ENCODE results near the gene VPS50. TPM values are rescaled to one million over a fixed set of nuclear protein-coding genes. Genes with fewer than 3 reads are reported as not detected.

The VPS50 gene
- total RNA-seq, 1 experiment from 2014 or later: 13.6 TPM

DNA sequence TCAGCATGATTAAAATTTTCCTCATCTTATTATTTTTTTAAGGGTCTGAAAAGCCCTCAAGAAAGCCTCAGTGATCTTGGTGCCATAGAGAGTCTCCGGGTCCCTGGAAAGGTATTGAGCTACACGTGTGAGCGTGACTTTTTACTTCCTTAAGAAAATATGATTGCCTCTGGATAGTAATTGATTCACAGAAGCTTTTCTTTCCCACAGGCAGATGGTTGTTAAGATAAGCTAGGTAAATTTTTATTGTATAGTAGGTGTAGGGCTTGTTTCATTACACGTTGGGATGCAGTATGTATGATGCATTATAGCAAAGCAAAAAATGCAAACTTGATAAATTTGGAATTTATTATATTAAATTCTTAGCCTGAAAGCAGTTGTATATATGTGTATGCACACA lies 7.7 kb downstream of the VPS50 start:
- H3K18ac ChIP-seq (ENCODE audit: insufficient read length, low read depth, low read length): no peak overlapping the region
- no peak overlapping the region for H2AK5ac ChIP-seq (ENCODE audit: insufficient read length, low read length)
- H3K4me1 ChIP-seq (ENCODE audit: insufficient read depth, low read length): no peaks in the 10 kb centered on the region
- WGBS (ENCODE audit: extremely low coverage, insufficient read length, low lambda C conversion rate): no CpG with 5 or more reads among the region's 4 CpGs
- no peak overlapping the region for H3K4ac ChIP-seq (ENCODE audit: low read depth, low read length)
- no peaks in the 10 kb centered on the region for H3K79me2 ChIP-seq (ENCODE audit: insufficient read depth, low read length)
- H3K14ac ChIP-seq (ENCODE audit: insufficient read depth, low read length): no peak overlapping the region
- H2BK12ac ChIP-seq (ENCODE audit: insufficient read length, low read depth, low read length): no peak overlapping the region
- H2BK5ac ChIP-seq (ENCODE audit: insufficient read length, low read length): no peak overlapping the region
- H3K9ac ChIP-seq (ENCODE audit: extremely low read depth, insufficient read length, low read length): no peak overlapping the region
- H4K5ac ChIP-seq (ENCODE audit: insufficient read length, low read depth, low read length): no peak overlapping the region
- no peak overlapping the region for H3K56ac ChIP-seq (ENCODE audit: insufficient read length, low read depth, low read length)
- H3K23me2 ChIP-seq (ENCODE audit: insufficient read length, low read depth, low read length, poor library complexity, severe bottlenecking): no peaks in the 10 kb centered on the region
- H3K9me3 ChIP-seq (ENCODE audit: control insufficient read depth, low read depth, low read length): no peaks in the 10 kb centered on the region
- no peaks in the 10 kb centered on the region for H4K20me1 ChIP-seq (ENCODE audit: control insufficient read depth, insufficient read depth, insufficient read length)
- H3K79me1 ChIP-seq (ENCODE audit: insufficient read depth, low read depth, low read length, poor library complexity, severe bottlenecking): peaks cover 3% of the 10 kb centered on the region
- H2BK20ac ChIP-seq (ENCODE audit: low read depth, low read length, poor library complexity, severe bottlenecking): no peak overlapping the region
- Mint-ChIP-seq H3K36me3 (ENCODE audit: insufficient read depth in 1 of 3, low read depth in 3 of 3) (no peaks in the 10 kb centered on the region), H3K27me3 (ENCODE audit: low read depth) (no peaks in the 10 kb centered on the region), H3K4me1 (no peaks in the 10 kb centered on the region), H3K9me3 (no peaks in the 10 kb centered on the region), H3K27ac (no peak overlapping the region), H3K4me3 (no peak overlapping the region)
- H2BK120ac ChIP-seq (ENCODE audit: low read depth, low read length, poor library complexity, severe bottlenecking): no peak overlapping the region
- no peak overlapping the region for H4K8ac ChIP-seq (replicated peaks; ENCODE audit: insufficient read length, low read depth, low read length)
- H2BK15ac ChIP-seq (ENCODE audit: low read depth, low read length): no peak overlapping the region
- H4K91ac ChIP-seq (ENCODE audit: insufficient read length, low read depth, low read length): no peak overlapping the region
- H3K27me3 ChIP-seq (ENCODE audit: insufficient read depth, low read length): no peaks in the 10 kb centered on the region
- no peak overlapping the region for H3K27ac ChIP-seq (ENCODE audit: insufficient read length, low read depth, low read length)
- no peak overlapping the region for H2AFZ ChIP-seq (ENCODE audit: low read length)
- TF ChIP-seq, protein P1, sequence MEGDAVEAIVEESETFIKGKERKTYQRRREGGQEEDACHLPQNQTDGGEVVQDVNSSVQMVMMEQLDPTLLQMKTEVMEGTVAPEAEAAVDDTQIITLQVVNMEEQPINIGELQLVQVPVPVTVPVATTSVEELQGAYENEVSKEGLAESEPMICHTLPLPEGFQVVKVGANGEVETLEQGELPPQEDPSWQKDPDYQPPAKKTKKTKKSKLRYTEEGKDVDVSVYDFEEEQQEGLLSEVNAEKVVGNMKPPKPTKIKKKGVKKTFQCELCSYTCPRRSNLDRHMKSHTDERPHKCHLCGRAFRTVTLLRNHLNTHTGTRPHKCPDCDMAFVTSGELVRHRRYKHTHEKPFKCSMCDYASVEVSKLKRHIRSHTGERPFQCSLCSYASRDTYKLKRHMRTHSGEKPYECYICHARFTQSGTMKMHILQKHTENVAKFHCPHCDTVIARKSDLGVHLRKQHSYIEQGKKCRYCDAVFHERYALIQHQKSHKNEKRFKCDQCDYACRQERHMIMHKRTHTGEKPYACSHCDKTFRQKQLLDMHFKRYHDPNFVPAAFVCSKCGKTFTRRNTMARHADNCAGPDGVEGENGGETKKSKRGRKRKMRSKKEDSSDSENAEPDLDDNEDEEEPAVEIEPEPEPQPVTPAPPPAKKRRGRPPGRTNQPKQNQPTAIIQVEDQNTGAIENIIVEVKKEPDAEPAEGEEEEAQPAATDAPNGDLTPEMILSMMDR (conservative IDR thresholded peaks at IDR 0.05): no peak
- no peak overlapping the region for H3K23ac ChIP-seq (ENCODE audit: insufficient read length, low read depth, low read length)
- no peak overlapping the region for H3K4me2 ChIP-seq (ENCODE audit: insufficient read depth, insufficient read length, low read length)
- no peak for DNase-seq
- H3T11ph ChIP-seq (ENCODE audit: low read length): no peak overlapping the region
